ENCODE results near the gene MAFF. TPM values are rescaled to one million over a fixed set of nuclear protein-coding genes. Genes with fewer than 3 reads are reported as not detected.

Gene MAFF
- total RNA-seq, 1 experiment from 2014 or later, result 5.8 TPM

DNA sequence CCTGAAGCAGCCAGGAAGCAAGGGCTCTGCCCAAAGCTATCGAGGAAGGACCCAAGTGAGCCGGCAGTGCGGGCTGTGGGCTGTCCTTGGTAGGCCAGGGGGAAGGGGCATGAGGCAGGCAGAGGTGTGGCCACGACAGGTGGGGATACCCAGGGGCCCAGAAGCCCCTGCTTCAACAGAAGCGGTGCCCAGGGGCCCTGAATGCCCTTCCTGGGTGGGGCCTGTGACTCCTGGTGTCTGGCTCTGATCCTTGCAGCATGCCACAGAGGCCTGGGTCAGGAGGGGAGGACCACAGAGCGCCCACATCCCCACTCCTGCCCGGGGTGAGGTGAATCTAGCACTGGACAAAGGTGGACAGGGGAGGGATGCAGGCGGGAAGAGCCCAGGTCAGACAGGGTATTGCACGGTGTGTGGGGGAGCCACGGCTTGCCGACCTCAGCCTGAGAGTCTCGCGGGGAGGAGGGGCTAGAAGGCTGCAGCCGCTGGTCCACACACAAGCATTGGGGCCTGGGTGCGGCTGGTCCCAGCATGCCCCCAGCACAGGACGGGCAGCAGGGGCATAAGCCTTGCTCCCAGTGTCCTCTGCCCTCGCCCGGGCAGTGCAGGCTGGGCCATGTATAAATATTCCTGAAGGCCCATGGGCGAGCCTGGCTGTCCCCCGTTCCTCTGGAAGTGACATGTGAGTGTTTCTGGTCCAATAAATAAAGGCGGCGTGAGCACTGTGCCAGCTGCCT, 19.0 kb downstream of the MAFF start:
- no peak overlapping the region for H4K8ac ChIP-seq (replicated peaks; ENCODE audit: insufficient read length, low read depth, low read length)
- no peak overlapping the region for H2BK20ac ChIP-seq (ENCODE audit: low read depth, low read length, poor library complexity, severe bottlenecking)
- no peak overlapping the region for H3K4ac ChIP-seq (ENCODE audit: low read depth, low read length)
- no peaks in the 10 kb centered on the region for H4K20me1 ChIP-seq (ENCODE audit: control insufficient read depth, insufficient read depth, insufficient read length)
- no peak overlapping the region for H2AFZ ChIP-seq (ENCODE audit: low read length)
- no peaks in the 10 kb centered on the region for H3K79me1 ChIP-seq (ENCODE audit: insufficient read depth, low read depth, low read length, poor library complexity, severe bottlenecking)
- no peak overlapping the region for H3K4me2 ChIP-seq (ENCODE audit: insufficient read depth, insufficient read length, low read length)
- H4K91ac ChIP-seq (ENCODE audit: insufficient read length, low read depth, low read length), result no peak overlapping the region
- peaks cover 4% of the 10 kb centered on the region; the same call in 1 of the 2 replicates for H3K4me1 ChIP-seq (ENCODE audit: insufficient read depth, low read length)
- Mint-ChIP-seq H3K4me3 (no peak overlapping the region), H3K27me3 (ENCODE audit: low read depth) (no peaks in the 10 kb centered on the region), H3K4me1 (peaks cover 16 to 27% of the 10 kb centered on the region in 2 experiments), H3K27ac (peak overlapping the region in 1 of 3 experiments; percentile 74; a peak in 4 of 7 replicates), H3K36me3 (ENCODE audit: insufficient read depth in 1 of 3, low read depth in 3 of 3) (peaks cover 6 to 41% (median 30%) of the 10 kb centered on the region in 3 experiments), H3K9me3 (no peaks in the 10 kb centered on the region)
- no peak overlapping the region for H2BK120ac ChIP-seq (ENCODE audit: low read depth, low read length, poor library complexity, severe bottlenecking)
- H4K5ac ChIP-seq (ENCODE audit: insufficient read length, low read depth, low read length), result no peak overlapping the region
- H3K27me3 ChIP-seq (ENCODE audit: insufficient read depth, low read length), result no peaks in the 10 kb centered on the region
- H2BK15ac ChIP-seq (ENCODE audit: low read depth, low read length), result no peak overlapping the region
- no peak overlapping the region for H3K56ac ChIP-seq (ENCODE audit: insufficient read length, low read depth, low read length)
- no peak overlapping the region for H3T11ph ChIP-seq (ENCODE audit: low read length)
- H3K18ac ChIP-seq (ENCODE audit: insufficient read length, low read depth, low read length), result no peak overlapping the region
- H3K79me2 ChIP-seq (ENCODE audit: insufficient read depth, low read length), result no peaks in the 10 kb centered on the region
- H3K23me2 ChIP-seq (ENCODE audit: insufficient read length, low read depth, low read length, poor library complexity, severe bottlenecking), result no peaks in the 10 kb centered on the region
- H3K9ac ChIP-seq (ENCODE audit: extremely low read depth, insufficient read length, low read length), result no peak overlapping the region
- H3K27ac ChIP-seq (ENCODE audit: insufficient read length, low read depth, low read length), result no peak overlapping the region
- TF ChIP-seq, protein P1, sequence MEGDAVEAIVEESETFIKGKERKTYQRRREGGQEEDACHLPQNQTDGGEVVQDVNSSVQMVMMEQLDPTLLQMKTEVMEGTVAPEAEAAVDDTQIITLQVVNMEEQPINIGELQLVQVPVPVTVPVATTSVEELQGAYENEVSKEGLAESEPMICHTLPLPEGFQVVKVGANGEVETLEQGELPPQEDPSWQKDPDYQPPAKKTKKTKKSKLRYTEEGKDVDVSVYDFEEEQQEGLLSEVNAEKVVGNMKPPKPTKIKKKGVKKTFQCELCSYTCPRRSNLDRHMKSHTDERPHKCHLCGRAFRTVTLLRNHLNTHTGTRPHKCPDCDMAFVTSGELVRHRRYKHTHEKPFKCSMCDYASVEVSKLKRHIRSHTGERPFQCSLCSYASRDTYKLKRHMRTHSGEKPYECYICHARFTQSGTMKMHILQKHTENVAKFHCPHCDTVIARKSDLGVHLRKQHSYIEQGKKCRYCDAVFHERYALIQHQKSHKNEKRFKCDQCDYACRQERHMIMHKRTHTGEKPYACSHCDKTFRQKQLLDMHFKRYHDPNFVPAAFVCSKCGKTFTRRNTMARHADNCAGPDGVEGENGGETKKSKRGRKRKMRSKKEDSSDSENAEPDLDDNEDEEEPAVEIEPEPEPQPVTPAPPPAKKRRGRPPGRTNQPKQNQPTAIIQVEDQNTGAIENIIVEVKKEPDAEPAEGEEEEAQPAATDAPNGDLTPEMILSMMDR (conservative IDR thresholded peaks at IDR 0.05), result no peak
- no peak overlapping the region for H3K23ac ChIP-seq (ENCODE audit: insufficient read length, low read depth, low read length)
- H3K9me3 ChIP-seq (ENCODE audit: control insufficient read depth, low read depth, low read length), result no peaks in the 10 kb centered on the region
- H2AK5ac ChIP-seq (ENCODE audit: insufficient read length, low read length), result no peak overlapping the region
- no CpG with 5 or more reads among the region's 22 CpGs for WGBS (ENCODE audit: extremely low coverage, insufficient read length, low lambda C conversion rate)
- H3K14ac ChIP-seq (ENCODE audit: insufficient read depth, low read length), result no peak overlapping the region
- no peak for DNase-seq
- no peak overlapping the region for H2BK5ac ChIP-seq (ENCODE audit: insufficient read length, low read length)
- no peak overlapping the region for H2BK12ac ChIP-seq (ENCODE audit: insufficient read length, low read depth, low read length)
